22Rv1 (cell line): ENCODE data around the gene PDGFRB.

Experiments used
- H3K27ac ChIP-seq: fragments of 450-650 bp; 2 replicates; pipeline ENCODE4 v1.5.1; 2017
- ZFX ChIP-seq: fragments of 450-650 bp; IDR thresholded peaks from 2 replicates; pipeline ENCODE4 v1.6.1; 2017; ENCODE audit warnings: antibody characterized with exemption, borderline replicate concordance
- TF ChIP-seq, protein P1 (sequence below): fragments of 450-650 bp; IDR thresholded peaks from 2 replicates; pipeline ENCODE4 v1.5.1; 2017; ENCODE audit warnings: mild to moderate bottlenecking

The PDGFRB gene

DNA sequence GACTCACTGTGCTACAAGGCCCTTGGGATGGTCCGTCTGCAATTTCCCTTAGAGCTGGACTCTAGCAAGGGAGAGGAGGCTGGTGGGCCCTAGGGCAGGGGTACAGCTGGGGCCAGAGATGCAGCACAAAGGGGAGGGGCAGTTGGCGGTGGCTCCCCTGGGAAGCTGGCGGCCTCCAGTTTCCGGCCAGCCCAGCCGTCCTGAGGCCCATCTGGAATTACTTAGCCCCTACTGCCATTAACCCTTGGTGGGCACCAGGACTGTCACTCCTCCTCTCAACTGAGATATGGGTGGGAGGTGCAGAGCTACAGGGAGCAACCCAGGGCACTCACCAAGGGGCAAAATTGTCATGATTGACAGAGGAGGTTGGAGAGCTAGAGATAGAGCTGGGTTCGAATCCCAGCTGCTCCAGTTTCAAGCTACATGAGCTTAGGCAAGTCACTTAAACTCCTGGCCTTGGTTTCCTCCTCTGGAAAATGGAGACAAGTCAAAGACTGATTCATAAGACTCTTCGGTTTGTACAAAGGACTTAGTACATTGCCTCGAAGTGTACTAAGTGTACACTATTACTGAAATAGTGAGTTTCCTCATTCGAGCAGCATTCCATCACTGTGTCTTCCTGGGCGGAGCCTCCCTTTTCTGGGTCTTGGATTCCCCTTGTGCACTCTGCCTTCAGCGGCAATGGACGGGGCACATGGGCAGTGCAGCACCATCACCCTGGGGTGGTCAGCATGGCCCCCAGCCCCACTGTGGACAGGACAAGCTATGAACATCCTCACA is 2.7 kb upstream of the PDGFRB start:
- H3K27ac ChIP-seq = no peak overlapping the region
- TF ChIP-seq ZFX = no peak
- TF ChIP-seq, protein P1, sequence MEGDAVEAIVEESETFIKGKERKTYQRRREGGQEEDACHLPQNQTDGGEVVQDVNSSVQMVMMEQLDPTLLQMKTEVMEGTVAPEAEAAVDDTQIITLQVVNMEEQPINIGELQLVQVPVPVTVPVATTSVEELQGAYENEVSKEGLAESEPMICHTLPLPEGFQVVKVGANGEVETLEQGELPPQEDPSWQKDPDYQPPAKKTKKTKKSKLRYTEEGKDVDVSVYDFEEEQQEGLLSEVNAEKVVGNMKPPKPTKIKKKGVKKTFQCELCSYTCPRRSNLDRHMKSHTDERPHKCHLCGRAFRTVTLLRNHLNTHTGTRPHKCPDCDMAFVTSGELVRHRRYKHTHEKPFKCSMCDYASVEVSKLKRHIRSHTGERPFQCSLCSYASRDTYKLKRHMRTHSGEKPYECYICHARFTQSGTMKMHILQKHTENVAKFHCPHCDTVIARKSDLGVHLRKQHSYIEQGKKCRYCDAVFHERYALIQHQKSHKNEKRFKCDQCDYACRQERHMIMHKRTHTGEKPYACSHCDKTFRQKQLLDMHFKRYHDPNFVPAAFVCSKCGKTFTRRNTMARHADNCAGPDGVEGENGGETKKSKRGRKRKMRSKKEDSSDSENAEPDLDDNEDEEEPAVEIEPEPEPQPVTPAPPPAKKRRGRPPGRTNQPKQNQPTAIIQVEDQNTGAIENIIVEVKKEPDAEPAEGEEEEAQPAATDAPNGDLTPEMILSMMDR = no peak

DNA sequence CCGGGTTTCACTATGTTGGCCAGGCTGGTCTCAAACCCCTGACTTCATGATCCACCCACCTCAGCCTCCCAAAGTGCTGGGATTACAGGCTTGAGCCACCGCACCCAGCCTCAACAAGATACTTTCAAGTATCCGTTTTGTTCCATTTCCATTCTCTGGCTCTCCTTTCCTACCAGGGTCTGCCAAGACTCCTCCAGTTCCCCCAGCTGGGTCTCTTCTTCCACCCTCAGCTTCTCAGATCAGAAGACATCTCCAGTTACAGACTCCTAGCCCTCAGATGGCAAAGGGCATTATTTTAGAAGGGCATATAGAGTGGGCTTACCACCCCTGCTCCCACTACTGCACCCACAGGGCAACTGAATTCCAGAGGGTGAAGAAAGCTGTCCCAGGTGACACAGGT is 1.5 kb upstream of the PDGFRB start:
- no peak overlapping the region for H3K27ac ChIP-seq
- no peak for TF ChIP-seq ZFX
- TF ChIP-seq, protein P1 = no peak

DNA sequence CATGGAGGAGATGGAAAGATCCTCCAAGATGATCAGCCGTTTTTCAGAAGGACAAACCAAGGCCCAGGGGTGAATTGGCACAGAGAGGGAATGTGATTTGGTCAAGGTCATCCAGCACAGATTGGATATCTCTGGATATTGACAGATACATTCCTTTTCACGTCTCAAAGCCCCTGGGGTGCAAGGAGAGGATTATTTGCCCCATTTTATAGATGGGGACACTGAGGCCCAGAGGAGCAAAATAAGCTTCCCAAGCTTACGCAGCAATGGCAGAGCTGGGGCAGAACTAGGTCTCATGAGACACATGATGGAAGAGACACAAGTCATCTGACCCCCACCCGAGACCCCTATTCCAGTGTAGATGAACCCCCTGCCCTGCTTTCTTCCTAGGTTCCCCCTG is 895 bp upstream of the PDGFRB start:
- no peak overlapping the region for H3K27ac ChIP-seq
- no peak for TF ChIP-seq ZFX
- TF ChIP-seq, protein P1 = no peak

DNA sequence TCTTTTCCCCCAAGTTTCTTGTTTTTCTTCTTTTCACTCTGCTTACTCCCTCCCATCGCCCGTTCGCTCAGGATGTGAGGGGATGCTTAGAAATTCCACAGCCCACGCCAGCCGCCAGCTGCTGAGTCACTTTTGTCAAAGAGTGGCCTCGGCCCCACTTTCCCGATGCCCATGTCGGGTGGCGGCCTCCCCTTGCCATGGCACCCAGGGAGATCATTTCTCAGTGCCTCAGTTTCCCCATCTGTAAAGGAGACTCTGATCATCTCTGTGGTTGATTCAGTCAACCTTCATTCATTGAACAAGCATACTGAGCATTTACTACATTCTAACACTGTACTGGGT is 353 bp upstream of the PDGFRB start:
- no peak overlapping the region for H3K27ac ChIP-seq
- TF ChIP-seq, protein P1 = no peak
- no peak for TF ChIP-seq ZFX

DNA sequence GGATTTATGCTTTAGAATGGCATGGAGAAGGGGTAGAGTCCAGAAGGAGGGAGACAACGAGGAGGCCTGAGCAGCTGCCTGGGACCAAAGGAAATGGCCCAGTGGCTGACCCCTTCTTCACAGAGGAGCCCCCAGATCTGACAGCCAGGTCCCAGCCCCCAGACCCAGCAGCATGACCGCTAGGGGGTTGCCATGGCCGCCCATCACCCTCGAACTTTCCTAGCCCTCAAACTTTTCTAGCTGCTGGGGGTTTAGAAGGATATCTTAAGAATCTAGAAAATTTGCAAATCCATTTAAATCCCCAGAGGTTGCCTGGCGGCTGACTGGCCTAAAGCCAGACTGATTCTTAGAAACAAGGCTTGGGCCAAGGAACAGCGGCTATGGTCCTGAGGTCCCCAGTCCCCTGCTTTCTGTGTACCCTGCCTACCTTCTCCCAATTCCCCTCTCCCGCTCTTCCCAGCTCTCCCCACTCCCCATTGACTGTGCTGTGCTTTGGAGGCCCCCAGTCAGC is 972 bp downstream of the PDGFRB start:
- no peak for TF ChIP-seq ZFX
- TF ChIP-seq, protein P1 = no peak
- H3K27ac ChIP-seq = no peak overlapping the region

DNA sequence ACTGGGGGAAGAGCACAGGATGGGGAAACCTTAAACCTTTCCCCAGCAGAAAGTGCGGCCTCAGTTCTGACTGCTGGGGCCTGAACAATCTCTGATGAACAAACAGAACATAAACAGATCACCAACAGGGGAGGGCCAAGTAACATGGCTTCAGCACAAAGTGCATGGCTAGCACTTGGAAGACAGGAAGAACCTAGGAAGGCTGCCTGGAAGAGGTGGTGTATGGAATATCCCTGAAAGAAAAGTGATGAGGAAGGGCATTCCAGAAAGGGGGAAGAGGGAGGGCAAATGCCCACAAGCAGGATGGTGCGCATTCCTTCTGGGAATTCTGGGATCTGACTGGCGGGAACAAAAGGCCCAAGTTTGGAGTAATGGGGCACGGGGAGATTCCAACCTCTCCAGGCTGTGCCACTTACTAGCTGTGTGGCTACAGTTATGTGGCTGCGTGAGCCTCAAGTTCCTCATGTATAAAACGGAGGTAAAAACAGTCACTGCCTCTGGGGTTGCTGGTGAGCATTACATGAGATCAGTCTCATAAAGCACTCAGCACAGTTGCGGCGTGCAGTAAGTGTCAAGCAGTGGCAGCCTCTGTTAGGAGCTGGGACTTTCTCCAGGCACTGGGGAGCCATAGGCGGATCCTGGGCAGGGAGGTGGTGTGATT is 1.6 kb downstream of the PDGFRB start:
- no peak overlapping the region for H3K27ac ChIP-seq
- TF ChIP-seq, protein P1 = no peak
- TF ChIP-seq ZFX = no peak

DNA sequence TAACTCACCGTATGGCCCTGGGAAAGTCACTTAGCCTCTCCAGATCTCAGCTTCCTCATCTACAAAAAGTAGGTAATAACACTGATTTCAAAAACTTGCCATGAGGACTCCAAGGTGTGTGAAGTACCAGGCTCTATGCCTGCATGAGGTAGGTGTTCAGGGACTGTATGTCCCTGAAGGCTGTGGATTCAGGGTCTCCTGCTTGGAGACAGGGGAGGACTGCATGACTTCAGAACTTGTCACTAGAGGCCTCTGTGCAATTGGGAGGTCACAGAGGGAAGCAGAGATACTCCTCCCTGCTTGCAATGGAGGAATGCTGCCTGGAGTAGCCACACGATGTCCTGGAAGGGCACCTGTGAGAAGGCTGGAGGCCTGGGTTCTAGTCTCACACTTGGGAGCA is 2.2 kb downstream of the PDGFRB start:
- TF ChIP-seq, protein P1 = no peak
- no peak for TF ChIP-seq ZFX
- no peak overlapping the region for H3K27ac ChIP-seq
